NCI-H1694 (cell line): ENCODE measurements around the gene SRGAP2C.
"Not testable (repeated sequence)": the region's sequence is repeated elsewhere in the genome, so short reads cannot be mapped to it uniquely, and the experiment has no call there.

Experiments used
- DNase-seq: peaks from one replicate; lab custom pipeline; 2025; lab: John Stamatoyannopoulos, UW

SRGAP2C gene

DNA sequence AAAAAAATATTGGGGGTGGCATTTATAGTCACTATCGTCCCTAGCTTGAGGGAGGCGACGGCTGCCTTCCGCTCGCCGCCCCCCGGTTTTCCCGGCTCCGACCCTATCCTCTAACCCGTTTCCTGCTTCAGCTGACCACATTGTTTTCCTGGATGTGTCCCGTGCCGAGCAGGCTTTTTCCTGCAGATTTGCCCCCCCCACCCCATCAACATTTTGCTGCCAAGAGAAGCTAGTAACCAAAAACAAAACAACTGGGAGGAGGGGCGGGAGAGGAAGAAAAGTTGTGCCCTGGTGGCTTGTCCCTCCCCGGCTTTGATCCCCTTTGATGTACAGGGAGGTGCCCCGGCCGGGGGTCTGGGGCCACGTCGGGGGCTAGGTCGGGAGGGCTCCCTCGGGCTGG is 1.4 kb downstream of the SRGAP2C start:
- DNase-seq, result not testable (repeated sequence)

DNA sequence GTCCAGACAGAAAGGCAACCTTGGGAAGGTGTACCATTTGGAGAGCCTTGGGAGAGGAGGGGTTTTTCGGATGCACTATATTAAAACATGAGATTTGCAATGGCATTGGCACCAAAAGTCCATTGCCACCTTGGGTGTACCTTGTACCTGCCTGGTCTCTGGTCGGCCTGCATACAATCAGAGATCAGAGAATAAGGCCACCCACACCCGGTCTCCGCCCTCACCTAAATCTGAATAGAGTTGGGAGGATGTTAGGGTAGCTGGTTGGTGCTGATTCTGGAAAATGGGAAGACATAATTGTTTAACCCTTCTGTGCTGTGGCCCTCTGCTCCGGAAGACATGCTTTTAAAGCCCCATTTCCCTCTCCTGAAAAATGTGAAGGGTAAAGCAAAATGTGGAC is 3.1 kb downstream of the SRGAP2C start:
- DNase-seq, result not testable (repeated sequence)

DNA sequence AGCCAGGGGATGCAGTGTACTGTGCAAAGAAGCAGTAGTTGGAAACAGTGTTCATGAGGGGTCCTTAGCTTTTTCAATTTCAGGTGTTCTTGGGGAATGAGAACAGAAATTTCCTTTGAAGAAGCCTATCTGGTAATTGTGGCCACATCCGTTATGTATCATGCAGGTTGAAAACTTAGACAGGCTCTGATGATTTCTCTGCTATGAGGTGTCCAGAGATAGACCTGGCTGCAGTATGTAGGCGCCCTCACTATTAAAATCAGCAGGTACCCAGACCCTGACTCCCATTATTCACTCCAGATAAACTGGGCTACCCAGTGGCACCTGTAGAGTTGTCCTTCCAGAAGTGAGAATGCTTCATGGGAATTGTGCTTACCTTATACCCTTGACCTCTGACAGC is 7.7 kb downstream of the SRGAP2C start:
- not testable (repeated sequence) for DNase-seq

DNA sequence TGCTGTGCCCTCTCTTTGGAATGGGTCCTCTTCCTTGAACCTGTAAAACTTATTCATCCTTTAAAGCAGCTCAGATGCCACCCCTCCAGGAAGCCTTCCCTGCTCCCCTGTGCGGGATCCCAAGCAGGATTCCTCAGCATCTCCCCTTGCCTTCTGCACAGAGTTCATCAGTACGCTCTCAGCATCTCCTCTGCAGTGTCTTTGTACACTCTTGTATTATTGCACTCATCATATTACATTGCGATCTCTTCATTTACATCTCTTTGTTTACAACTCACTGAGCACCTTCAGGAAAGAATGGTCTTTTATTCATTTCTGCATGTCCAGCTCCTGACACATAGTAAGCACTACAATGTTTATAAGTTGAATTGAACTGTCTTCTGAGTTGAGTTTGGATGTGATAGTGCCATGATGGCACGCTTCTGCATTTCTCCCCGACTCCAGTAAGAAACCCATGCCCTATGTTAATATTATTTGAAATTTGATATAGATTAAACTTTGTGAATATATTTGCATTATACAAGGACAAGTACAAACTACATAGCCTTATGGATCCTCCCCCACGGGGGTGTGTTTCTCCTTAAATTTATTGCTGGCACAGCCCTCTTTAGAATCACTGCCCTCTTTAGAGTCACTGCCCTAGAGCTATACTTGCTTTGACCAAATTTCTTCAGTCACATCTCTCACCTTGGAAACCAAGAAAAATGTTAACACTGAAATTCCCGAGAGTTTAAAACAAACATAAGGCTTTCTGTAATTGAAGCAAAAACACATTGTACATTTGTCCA is 12.5 kb downstream of the SRGAP2C start:
- DNase-seq, result not testable (repeated sequence)

DNA sequence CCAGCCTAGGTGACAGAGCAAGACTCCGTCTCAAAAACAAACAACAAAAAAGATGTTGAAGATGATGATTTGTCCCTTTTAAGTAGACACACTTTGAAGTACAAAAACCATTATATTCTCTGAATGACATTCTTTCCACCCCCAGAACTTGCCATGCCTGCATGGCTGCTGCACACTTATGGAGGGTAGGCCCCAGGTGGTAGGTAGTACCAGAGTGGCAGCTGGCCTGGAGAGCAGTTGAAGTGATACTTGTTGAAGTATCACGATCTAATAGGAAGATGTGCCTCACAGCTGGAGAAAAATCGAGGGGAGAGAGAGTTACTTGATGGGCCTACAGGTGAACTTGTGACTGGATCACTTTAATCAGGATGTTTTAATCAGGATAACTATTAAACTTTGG is 15.0 kb downstream of the SRGAP2C start:
- DNase-seq, result not testable (repeated sequence)

DNA sequence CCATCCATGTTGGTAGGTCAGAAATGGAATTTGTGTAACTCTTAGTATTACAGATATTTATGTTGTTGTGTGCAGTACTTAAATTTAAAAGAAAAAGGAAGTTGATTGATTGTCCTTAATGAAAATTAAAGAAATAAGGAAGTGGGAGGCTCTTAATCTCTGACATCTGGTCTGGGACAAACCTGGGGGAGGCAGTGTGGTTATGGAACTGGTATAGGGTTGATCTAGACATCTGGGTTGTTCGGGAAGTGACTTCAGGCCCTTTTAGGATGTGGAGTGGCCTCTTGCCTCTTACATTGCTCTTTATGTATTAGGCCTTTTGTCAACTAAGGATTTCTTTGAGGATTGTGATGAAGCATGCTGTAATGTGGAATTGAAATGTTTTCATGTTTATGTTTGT is 15.5 kb downstream of the SRGAP2C start:
- DNase-seq, result not testable (repeated sequence)

DNA sequence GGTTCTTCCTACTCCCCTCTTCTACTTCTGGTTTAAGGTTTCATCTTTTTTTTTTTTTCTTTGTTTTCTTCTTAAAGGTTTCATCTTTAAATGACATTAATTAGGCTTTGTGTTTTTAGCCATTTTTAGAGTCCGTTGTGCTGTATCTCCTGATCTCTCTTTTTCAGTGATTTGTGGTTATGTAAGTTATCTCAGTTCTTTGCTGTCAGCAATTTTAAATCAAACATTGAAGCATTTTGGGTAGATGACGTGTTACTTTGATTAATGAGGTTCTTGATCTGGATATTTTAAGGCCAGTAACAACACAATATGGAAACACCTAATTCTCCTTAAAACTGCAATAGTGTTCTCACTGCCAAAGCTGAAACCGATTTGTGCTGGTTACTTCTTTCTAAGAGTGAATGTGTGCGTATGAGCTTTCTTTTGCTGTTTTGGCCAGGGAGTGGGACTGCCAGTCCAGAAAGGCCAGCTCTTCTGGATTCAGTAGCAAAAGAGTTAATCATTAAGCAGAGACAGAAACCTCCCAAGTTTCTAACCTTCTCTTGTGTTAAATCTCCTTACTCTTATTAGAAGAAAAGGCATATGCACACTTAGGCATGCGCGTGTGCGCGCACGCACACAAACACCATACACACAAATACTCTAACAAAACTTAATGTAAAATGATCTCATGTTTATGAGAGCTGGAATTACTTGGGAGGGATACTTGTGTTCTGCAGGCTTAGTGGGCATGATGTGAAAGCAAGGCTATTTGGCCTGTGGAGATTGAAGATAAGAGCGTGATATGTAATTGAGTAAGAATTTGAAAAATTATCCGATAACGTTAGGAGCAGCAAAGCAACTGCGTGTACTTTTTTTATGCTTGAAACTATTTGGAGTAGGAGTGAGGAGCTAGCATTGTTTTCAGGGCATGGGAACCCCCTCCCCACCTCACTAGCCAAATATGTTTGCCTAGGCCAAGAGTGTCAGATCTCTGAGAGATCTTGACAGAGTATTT is 16.5 kb downstream of the SRGAP2C start:
- not testable (repeated sequence) for DNase-seq

DNA sequence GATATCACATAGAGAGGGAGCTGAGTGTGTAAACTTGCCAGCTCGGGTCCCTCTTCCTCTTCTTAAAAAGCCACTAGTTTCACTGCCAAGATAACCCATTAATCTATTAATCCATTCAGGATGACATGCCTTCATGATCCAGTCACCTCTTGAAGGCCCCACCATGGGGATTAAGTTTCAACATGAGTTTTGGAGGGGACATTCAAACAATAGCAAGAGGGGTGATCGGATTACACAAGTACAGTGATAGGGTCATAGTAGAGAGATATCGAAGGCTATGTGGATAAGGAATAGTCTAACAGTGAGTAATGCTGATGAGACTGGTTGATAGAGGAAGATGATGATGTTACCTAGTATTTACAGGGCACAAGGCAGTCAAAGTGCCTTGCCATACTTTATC is 18.2 kb downstream of the SRGAP2C start:
- not testable (repeated sequence) for DNase-seq

DNA sequence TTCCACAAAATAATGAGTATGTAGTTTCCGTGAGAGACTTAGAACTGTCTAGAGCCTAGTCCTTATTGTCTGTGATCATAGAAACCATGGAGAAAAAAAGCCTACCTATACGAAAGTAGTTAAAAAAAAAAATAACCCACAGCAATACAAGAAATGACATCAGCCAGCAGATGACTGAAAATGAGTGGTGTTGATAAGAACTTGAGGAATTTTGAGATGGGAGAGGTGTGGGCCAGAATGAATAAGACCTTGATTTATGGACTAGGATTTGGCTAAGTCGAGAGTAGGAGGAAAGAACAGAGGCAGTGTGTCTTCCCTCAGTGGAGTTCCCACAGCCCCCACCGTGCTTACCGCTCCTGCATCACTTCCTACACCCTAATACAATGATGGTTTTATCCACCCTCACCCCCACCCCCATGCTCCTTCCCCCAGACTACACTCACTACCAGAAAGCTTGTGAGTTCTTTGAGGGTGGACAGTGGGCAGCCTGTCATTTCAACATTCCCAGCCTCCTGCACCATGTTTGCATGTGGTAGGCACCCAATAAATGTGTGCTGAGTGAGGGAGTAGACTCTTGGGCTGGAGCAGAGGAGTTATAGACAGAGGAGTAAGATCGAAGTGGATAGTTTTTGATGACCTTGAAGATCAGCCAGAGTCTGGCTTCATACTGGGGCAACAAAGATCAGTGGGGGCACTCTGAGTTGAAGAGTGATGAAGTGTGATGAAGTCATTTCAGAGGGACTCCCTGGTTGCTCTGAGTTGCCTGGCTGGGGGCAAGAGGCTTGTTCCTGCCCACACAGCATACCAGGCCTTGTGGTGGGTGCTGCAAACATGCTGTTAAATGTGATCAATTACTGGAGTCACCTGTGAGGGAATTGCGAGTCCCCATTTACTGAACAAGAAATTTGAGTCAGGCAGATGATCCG is 21.3 kb downstream of the SRGAP2C start:
- DNase-seq, result not testable (repeated sequence)

DNA sequence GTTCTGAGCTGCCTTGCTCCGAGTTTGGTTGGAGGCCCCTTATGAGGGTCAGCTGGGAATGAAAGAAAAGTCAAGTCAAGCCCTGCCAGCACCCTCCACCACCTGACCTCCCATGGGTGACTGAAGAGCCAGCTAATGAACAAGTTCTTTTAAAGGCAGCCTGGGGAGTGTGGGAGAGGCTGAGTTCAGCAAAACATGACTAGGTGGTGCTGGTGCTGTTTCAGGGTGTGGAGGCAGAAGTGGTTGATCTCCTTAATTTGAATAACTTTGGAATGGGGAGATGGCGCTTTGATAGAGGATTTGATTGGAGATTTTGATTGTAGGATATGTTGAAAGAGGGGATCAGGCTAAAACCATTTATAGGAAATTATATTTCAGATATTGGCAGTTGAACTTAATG is 22.6 kb downstream of the SRGAP2C start:
- not testable (repeated sequence) for DNase-seq

DNA sequence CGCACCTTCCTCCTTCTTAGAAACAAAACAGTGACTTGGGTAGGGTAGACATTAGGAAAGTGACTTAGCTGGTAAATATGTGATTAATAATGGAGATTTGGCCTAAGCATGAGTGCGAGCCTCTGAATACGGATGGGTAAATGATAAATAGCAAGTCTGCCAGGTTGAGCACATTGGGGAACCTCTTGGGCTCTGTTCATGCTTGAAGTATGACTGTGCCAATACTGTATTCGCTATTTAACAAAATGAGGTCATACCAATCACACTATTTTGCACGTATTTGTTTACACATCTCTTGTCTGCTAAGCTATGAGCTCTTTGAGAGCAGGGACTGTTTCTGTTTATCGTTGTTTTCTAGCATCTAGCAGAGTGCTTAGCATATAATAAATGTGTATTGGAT is 23.6 kb downstream of the SRGAP2C start:
- not testable (repeated sequence) for DNase-seq

DNA sequence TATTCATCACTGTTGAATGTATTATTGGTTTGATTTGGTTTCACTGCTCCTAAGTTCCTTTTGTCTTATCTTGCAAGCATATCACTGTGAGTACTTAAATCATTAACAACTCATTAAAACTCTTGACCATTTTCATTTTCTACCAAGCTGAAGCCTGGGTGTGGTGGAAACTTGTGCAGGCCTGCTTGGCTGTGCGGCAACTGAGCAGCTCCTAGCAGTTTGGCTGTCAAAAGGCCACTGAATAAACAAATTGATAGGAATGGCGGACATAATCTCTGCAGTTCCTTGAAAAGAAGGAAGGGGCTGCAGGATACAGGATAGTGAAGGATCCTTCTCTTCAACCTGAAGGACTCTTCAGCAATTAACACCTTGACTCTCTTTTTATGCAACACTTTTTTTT is 26.0 kb downstream of the SRGAP2C start:
- not testable (repeated sequence) for DNase-seq

DNA sequence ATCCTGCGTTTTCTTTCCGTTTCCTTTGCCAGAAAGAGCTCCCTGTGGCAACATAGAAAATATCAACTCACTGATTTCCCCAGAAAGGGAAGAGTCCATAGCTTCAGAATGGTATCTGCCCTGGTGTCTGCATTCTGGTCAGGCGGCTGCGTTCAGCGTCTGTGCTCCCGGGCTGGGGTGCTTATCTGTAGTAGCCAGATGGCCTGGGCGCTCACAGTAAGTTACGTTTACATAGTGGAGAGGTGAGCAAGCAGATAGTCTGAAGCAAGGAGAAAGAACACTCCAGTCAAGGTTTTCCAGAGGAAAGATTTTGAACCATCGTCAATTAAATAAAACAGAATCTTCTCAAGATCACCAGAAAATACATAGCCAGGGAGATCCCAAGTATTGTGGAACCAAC is 28.7 kb downstream of the SRGAP2C start:
- DNase-seq, result not testable (repeated sequence)

DNA sequence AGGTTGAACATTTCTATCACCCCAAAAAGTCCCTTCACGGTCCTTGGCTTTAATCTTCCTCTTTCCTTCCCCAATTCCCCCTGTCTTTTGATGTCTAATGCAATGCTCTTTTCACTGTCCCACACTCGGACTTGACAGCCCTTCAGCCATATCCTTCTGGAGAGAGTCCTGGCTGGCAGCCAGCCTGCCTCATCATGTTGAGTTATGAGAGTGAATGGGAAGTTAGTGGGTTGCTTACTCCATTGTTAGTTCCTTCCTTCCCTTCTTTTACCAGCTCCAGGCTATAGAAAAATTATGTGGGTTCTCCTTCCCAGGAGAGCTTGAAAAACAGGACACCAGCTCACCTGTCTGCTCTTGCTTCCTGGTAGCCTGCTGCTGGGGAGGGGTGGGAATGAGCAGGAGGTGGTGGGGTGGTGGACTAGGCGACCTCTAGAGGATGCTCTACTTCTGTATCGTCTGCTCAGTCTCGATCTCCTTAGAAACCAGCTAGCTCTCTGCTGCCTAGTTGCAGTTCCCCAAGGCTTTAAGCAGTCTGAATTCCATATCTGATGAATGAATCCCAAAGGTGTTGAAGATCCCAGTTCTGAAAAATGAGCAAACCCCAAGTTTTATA is 29.9 kb downstream of the SRGAP2C start:
- not testable (repeated sequence) for DNase-seq

DNA sequence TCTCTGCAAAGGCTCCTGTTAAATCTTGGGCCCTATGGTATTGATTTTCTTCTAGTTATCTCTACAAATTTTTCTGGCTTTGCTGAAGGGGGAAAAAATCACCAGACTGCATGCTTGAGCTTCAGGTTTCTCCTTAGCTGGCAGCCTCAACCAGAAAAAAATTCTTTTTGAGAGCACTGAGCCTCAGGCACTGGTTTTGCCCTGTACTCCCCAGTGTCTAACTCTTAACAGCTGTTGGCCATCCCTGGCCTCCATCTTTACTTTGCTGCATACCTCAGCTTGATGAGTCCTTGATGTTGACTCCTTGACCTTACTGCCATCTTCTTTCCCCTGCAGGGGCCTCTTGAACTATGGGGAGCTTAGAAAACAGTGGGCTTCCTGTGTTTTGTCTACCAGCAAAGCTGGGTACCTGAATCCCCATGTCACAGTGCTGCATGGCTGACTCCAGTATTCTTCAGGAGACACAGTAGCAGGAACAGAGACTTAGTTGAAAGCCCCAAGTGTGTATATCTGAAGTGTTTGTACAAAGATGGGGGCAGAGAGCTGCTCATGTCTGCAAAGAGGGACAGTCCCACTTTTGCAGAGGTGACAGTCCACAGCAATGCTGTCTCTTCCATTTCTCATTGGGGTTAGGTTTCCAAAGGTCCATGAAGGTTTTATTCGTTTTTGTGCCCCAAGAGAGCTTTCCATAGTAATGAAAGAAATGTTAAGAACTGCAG is 31.1 kb downstream of the SRGAP2C start:
- DNase-seq, result not testable (repeated sequence)

DNA sequence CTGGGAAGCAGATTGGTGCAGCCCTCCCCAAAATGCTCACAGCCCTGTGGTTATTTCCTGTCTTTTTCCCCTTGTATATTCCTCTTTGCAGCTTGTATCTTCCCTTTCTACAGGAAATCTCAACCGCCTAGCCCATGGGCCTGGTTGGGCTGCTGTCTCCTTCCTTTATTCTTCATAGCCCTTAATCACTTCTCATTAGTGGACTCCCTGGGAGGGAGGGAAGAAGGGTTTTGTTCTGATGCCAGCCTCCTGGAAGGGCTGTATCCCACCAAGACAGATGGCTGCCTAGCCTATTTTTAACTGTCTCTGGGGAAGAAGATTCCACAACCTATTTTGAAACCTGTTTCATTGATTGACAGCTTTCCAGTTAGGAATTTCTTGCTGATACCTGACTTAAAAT is 31.9 kb downstream of the SRGAP2C start:
- DNase-seq, result not testable (repeated sequence)

DNA sequence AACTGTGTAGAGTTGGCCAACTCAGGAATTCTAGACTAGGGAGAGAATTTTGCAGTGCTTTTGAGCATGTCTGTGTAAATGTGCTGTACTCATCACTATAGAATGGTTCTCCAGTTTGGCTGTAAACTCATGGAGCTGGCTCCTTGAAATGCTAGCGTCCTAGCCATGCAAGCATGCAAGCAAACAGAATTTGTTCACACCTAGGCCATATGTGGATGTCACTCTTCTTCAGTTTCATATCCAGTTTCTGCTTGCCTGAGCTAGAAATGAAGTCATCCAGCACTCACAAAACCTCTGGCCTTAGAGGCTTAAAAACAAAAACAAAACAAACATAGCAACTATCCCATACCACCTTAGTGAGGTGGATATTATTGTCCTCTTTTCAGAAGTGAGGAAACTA is 37.0 kb downstream of the SRGAP2C start:
- not testable (repeated sequence) for DNase-seq

DNA sequence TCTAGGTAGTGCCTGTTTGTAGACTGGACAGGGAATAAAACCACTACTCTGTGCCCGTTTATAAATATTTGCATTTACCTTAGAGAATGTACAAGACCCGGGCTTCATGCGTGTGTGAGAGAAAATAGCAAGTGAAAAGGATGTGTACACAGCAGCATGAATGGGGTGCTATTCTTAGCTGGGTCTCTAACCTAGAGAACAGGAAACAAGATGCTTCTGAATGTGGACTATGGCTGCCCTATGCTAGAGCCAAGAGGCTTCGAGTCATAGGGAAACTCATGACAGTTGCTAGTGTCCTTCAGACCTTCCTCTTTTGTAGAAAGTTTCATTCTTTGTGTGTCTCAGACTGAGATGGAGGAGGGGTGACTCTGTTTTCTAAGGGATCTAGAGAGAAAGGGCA is 39.9 kb downstream of the SRGAP2C start:
- not testable (repeated sequence) for DNase-seq

DNA sequence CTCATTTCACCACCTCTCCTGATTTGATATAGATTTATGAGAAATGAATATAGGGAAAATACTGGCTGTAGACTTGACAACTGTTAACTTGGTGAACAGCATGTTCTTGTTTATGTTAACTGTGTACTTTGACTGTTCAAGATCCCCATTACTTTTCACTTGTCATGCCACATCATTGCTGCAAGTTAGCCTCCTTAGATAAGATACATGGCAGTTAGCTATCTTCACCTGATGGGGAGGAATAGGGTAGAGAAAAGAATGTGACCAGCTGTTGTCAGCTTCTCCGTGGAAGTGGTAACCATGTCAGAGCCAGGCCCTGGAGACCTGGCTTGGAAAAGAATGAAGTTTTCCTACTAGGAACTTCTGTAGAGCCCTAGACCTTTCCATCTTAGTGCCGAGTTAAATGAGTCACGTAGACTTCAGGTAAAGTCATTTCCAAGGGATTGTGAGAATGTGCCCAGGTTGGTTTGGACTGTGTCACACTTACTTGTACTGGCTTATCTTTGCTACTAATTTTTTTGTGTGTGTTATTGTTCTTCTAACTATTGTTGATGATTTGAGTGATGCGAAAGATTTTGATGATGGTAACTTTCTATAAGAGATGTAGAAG is 41.6 kb downstream of the SRGAP2C start:
- DNase-seq, result not testable (repeated sequence)

DNA sequence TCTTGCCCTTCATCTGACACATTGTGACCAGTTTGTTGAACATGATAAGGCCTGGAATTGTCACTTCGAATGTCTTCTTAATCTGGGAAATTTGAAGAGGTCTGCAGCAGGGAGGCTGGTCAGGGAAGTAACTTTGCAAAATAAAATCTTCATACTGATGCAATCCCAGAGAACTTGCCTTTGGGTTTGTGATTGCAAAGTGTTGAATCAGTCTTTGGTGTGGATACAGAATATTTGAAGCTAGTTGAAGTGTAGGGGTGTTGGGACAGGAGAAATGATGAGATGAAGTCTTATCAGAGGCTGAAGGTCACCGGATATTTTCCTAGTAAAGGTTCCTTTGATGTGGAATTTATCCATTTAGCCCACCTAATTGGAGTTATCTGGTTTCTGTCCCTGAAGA is 42.1 kb downstream of the SRGAP2C start:
- not testable (repeated sequence) for DNase-seq
